Parathyroid adenoma (tissue), 2 donors: Measurements from ENCODE around the gene STAP2.

Experiments used
- H2AFZ ChIP-seq: fragments of 300-600 bp; sonication (generic); one replicate; pipeline ENCODE4 v1.7.0; 2017; ENCODE audit warnings: antibody characterized with exemption, mild to moderate bottlenecking
- H3K27ac ChIP-seq: fragments of 300-600 bp; sonication (generic); one replicate; pipeline ENCODE4 v1.7.0; 2017
- H3K27me3 ChIP-seq: fragments of 300-600 bp; sonication (generic); one replicate; pipeline ENCODE4 v1.7.0; 2017; ENCODE audit warnings: low read length; ENCODE audit not compliant: control insufficient read depth, insufficient read depth
- H3K36me3 ChIP-seq: fragments of 300-600 bp; sonication (generic); one replicate; pipeline ENCODE4 v1.7.0; 2017; ENCODE audit warnings: low read length; ENCODE audit not compliant: control insufficient read depth, insufficient read depth
- H3K4me1 ChIP-seq: fragments of 300-600 bp; sonication (generic); one replicate; pipeline ENCODE4 v1.7.0; 2017; ENCODE audit warnings: control low read depth
- H3K4me2 ChIP-seq: fragments of 300-600 bp; sonication (generic); one replicate; pipeline ENCODE4 v1.7.0; 2017; ENCODE audit warnings: low read length
- H3K4me3 ChIP-seq: fragments of 300-600 bp; sonication (generic); one replicate; pipeline ENCODE4 v1.7.0; 2017; ENCODE audit warnings: low read depth, low read length
- H3K79me2 ChIP-seq: fragments of 300-600 bp; sonication (generic); one replicate; pipeline ENCODE4 v1.7.0; 2017; ENCODE audit warnings: control low read depth
- H3K9ac ChIP-seq: fragments of 300-600 bp; sonication (generic); one replicate; pipeline ENCODE4 v1.7.0; 2017; ENCODE audit warnings: mild to moderate bottlenecking
- H3K9me3 ChIP-seq: fragments of 300-600 bp; sonication (generic); one replicate; pipeline ENCODE4 v1.7.0; 2017; ENCODE audit warnings: low read length; ENCODE audit not compliant: control insufficient read depth
- CTCF ChIP-seq: fragments of 300-600 bp; sonication (generic); IDR thresholded peaks from one replicate; pipeline ENCODE4 v1.7.0; 2017; ENCODE audit warnings: antibody characterized with exemption, mild to moderate bottlenecking
- donor health status: primary hyperparathyroidism.

STAP2 gene

GRCh38 chr19:4357921-4358326, 19.3 kb upstream of the STAP2 start:
- no peak overlapping the region for H2AFZ ChIP-seq
- no peaks in the 10 kb centered on the region for H3K36me3 ChIP-seq
- TF ChIP-seq CTCF, result no peak
- no peak overlapping the region for H3K27ac ChIP-seq
- H3K9ac ChIP-seq, result no peak overlapping the region
- no peak overlapping the region for H3K4me2 ChIP-seq
- no peak overlapping the region for H3K4me3 ChIP-seq
- no peaks in the 10 kb centered on the region for H3K9me3 ChIP-seq
- H3K27me3 ChIP-seq, result no peaks in the 10 kb centered on the region
- no peaks in the 10 kb centered on the region for H3K79me2 ChIP-seq
- peaks cover 2% of the 10 kb centered on the region for H3K4me1 ChIP-seq

GRCh38 chr19:4357095-4357797, 18.6 kb upstream of the STAP2 start:
- H3K27ac ChIP-seq, result no peak overlapping the region
- no peaks in the 10 kb centered on the region for H3K36me3 ChIP-seq
- no peak for TF ChIP-seq CTCF
- no peaks in the 10 kb centered on the region for H3K9me3 ChIP-seq
- no peak overlapping the region for H2AFZ ChIP-seq
- no peak overlapping the region for H3K4me2 ChIP-seq
- H3K4me3 ChIP-seq, result no peak overlapping the region
- peaks cover 3% of the 10 kb centered on the region for H3K4me1 ChIP-seq
- H3K79me2 ChIP-seq, result no peaks in the 10 kb centered on the region
- no peaks in the 10 kb centered on the region for H3K27me3 ChIP-seq
- no peak overlapping the region for H3K9ac ChIP-seq

- no peaks in the 10 kb centered on the region for H3K36me3 ChIP-seq
- no peak overlapping the region for H2AFZ ChIP-seq
- H3K4me1 ChIP-seq, result peaks cover 5% of the 10 kb centered on the region
- no peak overlapping the region for H3K27ac ChIP-seq
- no peak overlapping the region for H3K4me2 ChIP-seq
- H3K27me3 ChIP-seq, result no peaks in the 10 kb centered on the region
- TF ChIP-seq CTCF, result no peak
- no peak overlapping the region for H3K9ac ChIP-seq
- H3K9me3 ChIP-seq, result no peaks in the 10 kb centered on the region
- H3K79me2 ChIP-seq, result no peaks in the 10 kb centered on the region
- no peak overlapping the region for H3K4me3 ChIP-seq
These were observed 16.3 kb upstream of the STAP2 start for GRCh38 chr19:4354897-4355296.

- Histone ChIP-seq H3K9me3 (no peaks in the 10 kb centered on the region), H3K79me2 (no peaks in the 10 kb centered on the region), H3K4me1 (peaks cover 5% of the 10 kb centered on the region), H3K27ac (no peak overlapping the region), H3K36me3 (no peaks in the 10 kb centered on the region), H3K27me3 (no peaks in the 10 kb centered on the region), H3K4me3 (no peak overlapping the region), H2AFZ (no peak overlapping the region), H3K9ac (no peak overlapping the region), H3K4me2 (no peak overlapping the region)
- no peak for TF ChIP-seq CTCF
These were observed 15.7 kb upstream of the STAP2 start for GRCh38 chr19:4354282-4354681.

- Histone ChIP-seq H3K27me3 (no peaks in the 10 kb centered on the region), H3K4me2 (no peak overlapping the region), H3K4me1 (peaks cover 5% of the 10 kb centered on the region), H3K9ac (no peak overlapping the region), H3K9me3 (no peaks in the 10 kb centered on the region), H3K36me3 (no peaks in the 10 kb centered on the region), H3K4me3 (no peak overlapping the region), H3K79me2 (no peaks in the 10 kb centered on the region), H3K27ac (no peak overlapping the region), H2AFZ (no peak overlapping the region)
- TF ChIP-seq CTCF, result peak; percentile 89
These were observed 14.1 kb upstream of the STAP2 start for GRCh38 chr19:4352701-4353121.
